ENCODE results near the gene CDH18.

- TF ChIP-seq CTCF (conservative IDR thresholded peaks at IDR 0.05; ENCODE audit: low read depth, low read length): no peak
- no peak for TF ChIP-seq EZH2 (IDR thresholded peaks at IDR 0.05; ENCODE audit: low read length, unreplicated experiment)
Measured at GRCh38 chr5:19565466-19565865, 422.5 kb downstream of the CDH18 start.
